ENCODE results near the gene ATL3. TPM values are rescaled to one million over a fixed set of nuclear protein-coding genes. Genes with fewer than 3 reads are reported as not detected.

The ATL3 gene
- total RNA-seq, 1 experiment from 2014 or later, result 55.1 TPM

GRCh38 chr11:63660972-63661371, 10.2 kb downstream of the ATL3 start:
- intact Hi-C loops (cut with micrococcal nuclease; ENCODE audit: unreplicated experiment), result no loop called here
- TF ChIP-seq, protein P1, sequence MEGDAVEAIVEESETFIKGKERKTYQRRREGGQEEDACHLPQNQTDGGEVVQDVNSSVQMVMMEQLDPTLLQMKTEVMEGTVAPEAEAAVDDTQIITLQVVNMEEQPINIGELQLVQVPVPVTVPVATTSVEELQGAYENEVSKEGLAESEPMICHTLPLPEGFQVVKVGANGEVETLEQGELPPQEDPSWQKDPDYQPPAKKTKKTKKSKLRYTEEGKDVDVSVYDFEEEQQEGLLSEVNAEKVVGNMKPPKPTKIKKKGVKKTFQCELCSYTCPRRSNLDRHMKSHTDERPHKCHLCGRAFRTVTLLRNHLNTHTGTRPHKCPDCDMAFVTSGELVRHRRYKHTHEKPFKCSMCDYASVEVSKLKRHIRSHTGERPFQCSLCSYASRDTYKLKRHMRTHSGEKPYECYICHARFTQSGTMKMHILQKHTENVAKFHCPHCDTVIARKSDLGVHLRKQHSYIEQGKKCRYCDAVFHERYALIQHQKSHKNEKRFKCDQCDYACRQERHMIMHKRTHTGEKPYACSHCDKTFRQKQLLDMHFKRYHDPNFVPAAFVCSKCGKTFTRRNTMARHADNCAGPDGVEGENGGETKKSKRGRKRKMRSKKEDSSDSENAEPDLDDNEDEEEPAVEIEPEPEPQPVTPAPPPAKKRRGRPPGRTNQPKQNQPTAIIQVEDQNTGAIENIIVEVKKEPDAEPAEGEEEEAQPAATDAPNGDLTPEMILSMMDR (IDR thresholded peaks at IDR 0.05; ENCODE audit: insufficient read depth in 1 of 2, low read depth in 1 of 2, low read length in 1 of 2, severe bottlenecking in 1 of 2, unreplicated experiment in 1 of 2), result no peak
- no peak for DNase-seq
- Histone ChIP-seq H3K4me3 (ENCODE audit: low read depth, low read length) (no peak overlapping the region), H3K9me3 (no peaks in the 10 kb centered on the region), H3K4me1 (no peaks in the 10 kb centered on the region), H3K36me3 (ENCODE audit: control insufficient read depth, insufficient read depth, low read length) (no peaks in the 10 kb centered on the region), H3K27me3 (replicated peaks; ENCODE audit: control insufficient read depth, insufficient read depth, low read length) (no peaks in the 10 kb centered on the region)
- Mint-ChIP-seq H3K27me3 (ENCODE audit: insufficient read depth, unreplicated experiment) (no peaks in the 10 kb centered on the region), H3K27ac (ENCODE audit: unreplicated experiment) (no peak overlapping the region), H3K4me3 (ENCODE audit: unreplicated experiment) (no peak overlapping the region), H3K36me3 (ENCODE audit: insufficient read depth, unreplicated experiment) (peaks cover 27% of the 10 kb centered on the region), H3K9me3 (ENCODE audit: unreplicated experiment) (no peaks in the 10 kb centered on the region), H3K4me1 (ENCODE audit: low read depth, unreplicated experiment) (peaks cover 6% of the 10 kb centered on the region)
- POLR2A ChIA-PET, result interaction anchor here (0.6 kb wide), 1 partner anchor 50 kb away, joined by 5 read pairs; no protein-coding TSS in a partner anchor
- BruUV-seq (replicated peaks), result no TSS peak
- CTCF ChIA-PET, result no interaction called here

- Mint-ChIP-seq H3K27ac (ENCODE audit: unreplicated experiment) (no peak overlapping the region), H3K36me3 (ENCODE audit: insufficient read depth, unreplicated experiment) (peaks cover 60% of the 10 kb centered on the region), H3K27me3 (ENCODE audit: insufficient read depth, unreplicated experiment) (no peaks in the 10 kb centered on the region), H3K4me3 (ENCODE audit: unreplicated experiment) (no peak overlapping the region), H3K9me3 (ENCODE audit: unreplicated experiment) (no peaks in the 10 kb centered on the region), H3K4me1 (ENCODE audit: low read depth, unreplicated experiment) (no peaks in the 10 kb centered on the region)
- Histone ChIP-seq H3K36me3 (ENCODE audit: control insufficient read depth, insufficient read depth, low read length) (no peaks in the 10 kb centered on the region), H3K4me3 (ENCODE audit: low read depth, low read length) (no peak overlapping the region), H3K9me3 (no peaks in the 10 kb centered on the region), H3K4me1 (no peaks in the 10 kb centered on the region), H3K27me3 (replicated peaks; ENCODE audit: control insufficient read depth, insufficient read depth, low read length) (no peaks in the 10 kb centered on the region)
- no TSS peak for BruUV-seq (replicated peaks)
- intact Hi-C loops (cut with micrococcal nuclease; ENCODE audit: unreplicated experiment), result no loop called here
- POLR2A ChIA-PET, result no interaction called here
- TF ChIP-seq, protein P1 (IDR thresholded peaks at IDR 0.05; ENCODE audit: insufficient read depth in 1 of 2, low read depth in 1 of 2, low read length in 1 of 2, severe bottlenecking in 1 of 2, unreplicated experiment in 1 of 2), result no peak
- DNase-seq, result no peak
- CTCF ChIA-PET, result no interaction called here
Observed at GRCh38 chr11:63652671-63653070, 18.5 kb downstream of the ATL3 start.

- H3K27me3 ChIP-seq (replicated peaks; ENCODE audit: control insufficient read depth, insufficient read depth, low read length), result no peaks in the 10 kb centered on the region
Observed at GRCh38 chr11:63643205-63643604, 28.0 kb downstream of the ATL3 start.

More at GRCh38 chr11:63643205-63643604, 28.0 kb downstream of the ATL3 start:
- Mint-ChIP-seq H3K4me1 (ENCODE audit: low read depth, unreplicated experiment) (no peaks in the 10 kb centered on the region), H3K9me3 (ENCODE audit: unreplicated experiment) (no peaks in the 10 kb centered on the region), H3K36me3 (ENCODE audit: insufficient read depth, unreplicated experiment) (peaks cover 79% of the 10 kb centered on the region), H3K4me3 (ENCODE audit: unreplicated experiment) (no peak overlapping the region), H3K27me3 (ENCODE audit: insufficient read depth, unreplicated experiment) (no peaks in the 10 kb centered on the region), H3K27ac (ENCODE audit: unreplicated experiment) (no peak overlapping the region)
- ChIA-PET POLR2A (no interaction called here), CTCF (interaction anchor here (0.5 to 1.4 kb wide), 2 partner anchors 67 to 425 kb away, joined by 3 to 6 read pairs; no protein-coding TSS in a partner anchor)
- DNase-seq, result no peak
- H3K9me3 ChIP-seq, result no peaks in the 10 kb centered on the region
- TF ChIP-seq, protein P1 (IDR thresholded peaks at IDR 0.05; ENCODE audit: insufficient read depth in 1 of 2, low read depth in 1 of 2, low read length in 1 of 2, severe bottlenecking in 1 of 2, unreplicated experiment in 1 of 2), result no peak
- intact Hi-C loops (cut with micrococcal nuclease; ENCODE audit: unreplicated experiment), result no loop called here
- BruUV-seq (replicated peaks), result no TSS peak
- 0 out of 2 replicates have a peak, but pooled peaks cover 2% of the 10 kb centered on the region for H3K36me3 ChIP-seq (ENCODE audit: control insufficient read depth, insufficient read depth, low read length)
- H3K4me1 ChIP-seq, result no peaks in the 10 kb centered on the region
- H3K4me3 ChIP-seq (ENCODE audit: low read depth, low read length), result no peak overlapping the region
